Astrocyte of the cerebellum (primary cell): ENCODE data around the gene PCDHA8.

Experiments used
- DNase-seq: peaks from one replicate; pipeline ENCODE4 v3.0.0-alpha.2; 2011; ENCODE audit warnings: low read depth
- H3K4me3 ChIP-seq: 2 replicates; pipeline ENCODE4 v1.5.1; 2011; ENCODE audit warnings: mild to moderate bottlenecking, low read depth, low read length, moderate library complexity
- CTCF ChIP-seq: IDR thresholded peaks from 2 replicates; pipeline ENCODE4 v1.5.1; 2012; ENCODE audit warnings: low read length, low read depth, moderate library complexity, mild to moderate bottlenecking; ENCODE audit errors: missing control alignments
- in situ Hi-C: cut with HindIII; loops from 2 replicates; pipeline ENCODE4 v1.10.0; 2017; ENCODE audit warnings: low sequenced_read_pairs

Gene PCDHA8

GRCh38 chr5:140855772-140856674, 15.0 kb downstream of the PCDHA8 start, which contains the start of gene PCDHA10:
PCDHA10 (plus strand) TSS chr5:140855897; CDS start chr5:140856049, 152 bp downstream.
- no peak within 1 kb of the TSS for H3K4me3 ChIP-seq
- no peak for TF ChIP-seq CTCF
- no peak for DNase-seq
- in situ Hi-C loops, result no loop called here

GRCh38 chr5:140857177-140857986, 16.4 kb downstream of the PCDHA8 start:
- TF ChIP-seq CTCF, result no peak
- no peak overlapping the region for H3K4me3 ChIP-seq
- DNase-seq, result no peak
- in situ Hi-C loops, result no loop called here

- TF ChIP-seq CTCF, result no peak
- no peak overlapping the region for H3K4me3 ChIP-seq
- in situ Hi-C loops, result no loop called here
- no peak for DNase-seq
Measured at GRCh38 chr5:140857987-140858240, 16.9 kb downstream of the PCDHA8 start.

GRCh38 chr5:140862441-140863295, 21.7 kb downstream of the PCDHA8 start:
- no peak for DNase-seq
- H3K4me3 ChIP-seq, result no peak overlapping the region
- TF ChIP-seq CTCF, result no peak
- in situ Hi-C loops, result no loop called here

GRCh38 chr5:140868721-140869554, 28.0 kb downstream of the PCDHA8 start, which contains the start of gene PCDHA11:
PCDHA11 (plus strand) TSS chr5:140868957; CDS start chr5:140869104, 147 bp downstream.
- in situ Hi-C loops, result no loop called here
- no peak for DNase-seq
- TF ChIP-seq CTCF, result peak; percentile 3
- no peak within 1 kb of the TSS for H3K4me3 ChIP-seq
